ENCODE data around the gene SDF4. TPM values are rescaled to one million over a fixed set of nuclear protein-coding genes. Genes with fewer than 3 reads are reported as not detected.
A peak's percentile ranks its signal among the peaks of the same experiment; 100 is the strongest.

SDF4 gene
- total RNA-seq, 4 donors from 2014 or later = 57.5 to 87.6 (median 73.1) TPM

- no peak for DNase-seq (ENCODE audit: low spot score in 2 of 2)
- Histone ChIP-seq H3K4me1 (peaks cover 41% of the 10 kb centered on the region), H3K9me3 (no peaks in the 10 kb centered on the region), H3K36me3 (peaks cover 27% of the 10 kb centered on the region), H3K27me3 (no peaks in the 10 kb centered on the region), H3K27ac (no peak within 1 kb of the TSS), H3K4me3 (peak within 1 kb of the TSS; percentile 32)
- TF ChIP-seq POLR2AphosphoS5 (IDR thresholded peaks at IDR 0.05) = no peak
- TF ChIP-seq EP300 (IDR thresholded peaks at IDR 0.05) = no peak
- no peak for TF ChIP-seq CTCF (IDR thresholded peaks at IDR 0.05)
- no peak for TF ChIP-seq POLR2A (IDR thresholded peaks at IDR 0.05)
- WGBS = 32% methylated on average over 18 of the region's 56 CpGs
Measured at GRCh38 chr1:1213345-1214265, 18.2 kb downstream of the SDF4 start, which contains the start of gene TNFRSF4. TSS of gene TNFRSF4 (minus strand) at chr1:1214153. CDS start at chr1:1214127, 26 bp downstream.

- Histone ChIP-seq H3K27ac (no peak overlapping the region), H3K4me3 (peak overlapping the region; percentile 32), H3K27me3 (no peaks in the 10 kb centered on the region), H3K4me1 (peaks cover 43% of the 10 kb centered on the region), H3K36me3 (peaks cover 20% of the 10 kb centered on the region), H3K9me3 (no peaks in the 10 kb centered on the region)
- TF ChIP-seq POLR2A (IDR thresholded peaks at IDR 0.05) (no peak), EP300 (IDR thresholded peaks at IDR 0.05) (no peak), CTCF (IDR thresholded peaks at IDR 0.05) (no peak), POLR2AphosphoS5 (IDR thresholded peaks at IDR 0.05) (no peak)
- no peak for DNase-seq (ENCODE audit: low spot score in 2 of 2)
- no CpG with 5 or more reads among the region's 24 CpGs for WGBS
Measured at GRCh38 chr1:1212780-1213344, 18.9 kb downstream of the SDF4 start.

- H3K4me1 ChIP-seq = peaks cover 50% of the 10 kb centered on the region
- H3K27me3 ChIP-seq = peaks cover 6% of the 10 kb centered on the region
- H3K36me3 ChIP-seq = peaks cover 9% of the 10 kb centered on the region
- no peak for DNase-seq (ENCODE audit: low spot score in 2 of 2)
- WGBS = 83% methylated on average over 8 of the region's 28 CpGs
- TF ChIP-seq POLR2A (IDR thresholded peaks at IDR 0.05) = no peak
- TF ChIP-seq CTCF (IDR thresholded peaks at IDR 0.05) = no peak
- no peak for TF ChIP-seq POLR2AphosphoS5 (IDR thresholded peaks at IDR 0.05)
- no peak for TF ChIP-seq EP300 (IDR thresholded peaks at IDR 0.05)
- H3K27ac ChIP-seq = no peak overlapping the region
- no peaks in the 10 kb centered on the region for H3K9me3 ChIP-seq
- peak overlapping the region; percentile 32 for H3K4me3 ChIP-seq
Measured at GRCh38 chr1:1211541-1212441, 20.0 kb downstream of the SDF4 start.

GRCh38 chr1:1210726-1211540 lies 20.9 kb downstream of the SDF4 start:
- Histone ChIP-seq H3K27me3 (peaks cover 14% of the 10 kb centered on the region), H3K9me3 (no peaks in the 10 kb centered on the region), H3K4me1 (peaks cover 58% of the 10 kb centered on the region), H3K4me3 (no peak overlapping the region), H3K36me3 (peaks cover under 1% of the 10 kb centered on the region), H3K27ac (no peak overlapping the region)
- DNase-seq (ENCODE audit: low spot score in 2 of 2) = peak in 1 of 2 donors; percentile 59
- no peak for TF ChIP-seq POLR2A (IDR thresholded peaks at IDR 0.05)
- no peak for TF ChIP-seq CTCF (IDR thresholded peaks at IDR 0.05)
- 94% methylated on average over 10 of the region's 31 CpGs for WGBS

All from suprapubic skin (tissue), 4 donors.